Transverse colon (tissue), 3 donors: ENCODE measurements around the gene ALDH18A1.

Experiments
- POLR2A ChIP-seq: fragments of 450-650 bp; IDR thresholded peaks from one replicate; pipeline ENCODE4 v1.6.1; 2016; ENCODE audit warnings: antibody characterized with exemption, mild to moderate bottlenecking, moderate library complexity
- TF ChIP-seq, protein P1 (sequence below), 5 experiments: fragments of 200-600 bp in 3 of 5; fragments of 450-650 bp in 2 of 5; sonication (generic) in 3 of 5; IDR thresholded peaks; 1 replicate in 2 of 5; 2 replicates in 3 of 5; pipeline ENCODE4 v1.5.1; 2016 to 2017; ENCODE audit warnings: antibody characterized with exemption in 5 of 5, inconsistent platforms in 3 of 5, mild to moderate bottlenecking in 2 of 5, moderate library complexity in 1 of 5

GRCh38 chr10:95618101-95618500 is 38.4 kb downstream of the ALDH18A1 start:
- TF ChIP-seq, protein P1, sequence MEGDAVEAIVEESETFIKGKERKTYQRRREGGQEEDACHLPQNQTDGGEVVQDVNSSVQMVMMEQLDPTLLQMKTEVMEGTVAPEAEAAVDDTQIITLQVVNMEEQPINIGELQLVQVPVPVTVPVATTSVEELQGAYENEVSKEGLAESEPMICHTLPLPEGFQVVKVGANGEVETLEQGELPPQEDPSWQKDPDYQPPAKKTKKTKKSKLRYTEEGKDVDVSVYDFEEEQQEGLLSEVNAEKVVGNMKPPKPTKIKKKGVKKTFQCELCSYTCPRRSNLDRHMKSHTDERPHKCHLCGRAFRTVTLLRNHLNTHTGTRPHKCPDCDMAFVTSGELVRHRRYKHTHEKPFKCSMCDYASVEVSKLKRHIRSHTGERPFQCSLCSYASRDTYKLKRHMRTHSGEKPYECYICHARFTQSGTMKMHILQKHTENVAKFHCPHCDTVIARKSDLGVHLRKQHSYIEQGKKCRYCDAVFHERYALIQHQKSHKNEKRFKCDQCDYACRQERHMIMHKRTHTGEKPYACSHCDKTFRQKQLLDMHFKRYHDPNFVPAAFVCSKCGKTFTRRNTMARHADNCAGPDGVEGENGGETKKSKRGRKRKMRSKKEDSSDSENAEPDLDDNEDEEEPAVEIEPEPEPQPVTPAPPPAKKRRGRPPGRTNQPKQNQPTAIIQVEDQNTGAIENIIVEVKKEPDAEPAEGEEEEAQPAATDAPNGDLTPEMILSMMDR (IDR thresholded peaks at IDR 0.05) = no peak
- TF ChIP-seq POLR2A = no peak
